K562 (cell line): ENCODE measurements around the gene LOXL3. TPM values are rescaled to one million over a fixed set of nuclear protein-coding genes. Genes with fewer than 3 reads are reported as not detected.

Experiments
- ARHGAP35 ChIP-seq: fragments of 450-650 bp; IDR thresholded peaks from 2 replicates; pipeline ENCODE4 v1.6.1; 2018; ENCODE audit not compliant: partially characterized antibody
- GATA2 ChIP-seq: sonication (generic); formaldehyde crosslinking; IDR thresholded peaks from 2 replicates; pipeline ENCODE4 v1.4.0; 2020; ENCODE audit warnings: mild to moderate bottlenecking, missing genetic modification reagents
- GMEB1 ChIP-seq: fragments of 250-450 bp; sonication (Bioruptor Pico); IDR thresholded peaks from 2 replicates; pipeline ENCODE4 v1.4.0; 2020; ENCODE audit warnings: mild to moderate bottlenecking
- NCOA6 ChIP-seq: fragments of 450-650 bp; IDR thresholded peaks from 2 replicates; pipeline ENCODE4 v1.6.1; 2017; ENCODE audit warnings: mild to moderate bottlenecking
- NFRKB ChIP-seq: fragments of 450-650 bp; IDR thresholded peaks from 2 replicates; pipeline ENCODE4 v1.6.1; 2016; ENCODE audit warnings: low read depth
- POLR2G ChIP-seq: fragments of 200-400 bp; formaldehyde crosslinking; IDR thresholded peaks from 2 replicates; pipeline ENCODE4 v1.6.1; 2017; ENCODE audit warnings: low read depth, mild to moderate bottlenecking, antibody characterized with exemption, low read length, moderate library complexity
- PRMT5 ChIP-seq: sonication (generic); formaldehyde crosslinking; IDR thresholded peaks from 2 replicates; pipeline ENCODE4 v1.5.0; 2020; ENCODE audit warnings: missing genetic modification reagents
- RERE ChIP-seq: sonication (generic); formaldehyde crosslinking; IDR thresholded peaks from 2 replicates; pipeline ENCODE4 v1.8.0; 2023; ENCODE audit warnings: missing genetic modification reagents, mild to moderate bottlenecking, borderline replicate concordance
- SMAD3 ChIP-seq: fragments of 450-650 bp; formaldehyde crosslinking; conservative IDR thresholded peaks from 2 replicates; pipeline ENCODE4 v1.4.0; 2020; ENCODE audit warnings: mild to moderate bottlenecking
- TEAD4 ChIP-seq, 2 experiments: sonication (generic) in 1 of 2; formaldehyde crosslinking in 1 of 2; IDR thresholded peaks; 2 replicates each; pipeline versions ENCODE4 v1.6.1 to v1.8.0; 2012 to 2022; ENCODE audit warnings: borderline replicate concordance in 1 of 2, inconsistent platforms in 1 of 2, low read length in 1 of 2, mild to moderate bottlenecking in 1 of 2, missing genetic modification reagents in 1 of 2
- ZEB2 ChIP-seq: fragments of 450-650 bp; IDR thresholded peaks from 2 replicates; pipeline ENCODE4 v1.6.1; 2016
- ZNF12 ChIP-seq: sonication (generic); formaldehyde crosslinking; IDR thresholded peaks from 2 replicates; pipeline ENCODE4 v1.4.0; 2020; ENCODE audit warnings: mild to moderate bottlenecking, missing genetic modification reagents
- ZNF780A ChIP-seq: fragments of 250-450 bp; sonication (Bioruptor Pico); IDR thresholded peaks from 2 replicates; pipeline ENCODE4 v1.5.0; 2021; ENCODE audit warnings: mild to moderate bottlenecking
- polyA plus RNA-seq, 8 experiments: library from polyadenylated mRNA; depleted of rRNA in 4 of 8; stranded (reverse) in 5 of 8; unstranded in 3 of 8; fragments of >200 nt; fragmentation: Nextera tagmentation in 2 of 8; fragmentation: Illumina TruSeq in 1 of 8; extraction: Ambion mirVana in 2 of 8; extraction: Trizol in 1 of 8; gene quantifications; 2 replicates each; pipeline versions ENCODE4 v1.2.1 to v1.2.3, GENCODE V29; 2011 to 2014; ENCODE audit warnings: inconsistent platforms in 1 of 8, missing spikeins in 1 of 8
- total RNA-seq, 7 experiments: library from RNA; depleted of rRNA in 6 of 7; stranded (reverse); fragments of >200 nt in 6 of 7; fragmentation: Illumina TruSeq in 2 of 7; extraction: Trizol in 2 of 7; gene quantifications; 2 replicates each; pipeline versions ENCODE4 v1.2.1 to v1.2.3, GENCODE V29; 2011 to 2021; ENCODE audit warnings: low replicate concordance in 1 of 7
- TF ChIP-seq, protein P1 (sequence below): fragments of 450-650 bp; IDR thresholded peaks from 2 replicates; pipeline ENCODE4 v1.7.0; 2016; ENCODE audit warnings: borderline replicate concordance
- TF ChIP-seq, protein P2 (sequence below): fragments of 250-450 bp; sonication (Bioruptor Pico); IDR thresholded peaks from 2 replicates; pipeline ENCODE4 v1.5.0; 2020; ENCODE audit warnings: mild to moderate bottlenecking, borderline replicate concordance
- TF ChIP-seq, protein P3 (sequence below): sonication (generic); formaldehyde crosslinking; IDR thresholded peaks from 2 replicates; pipeline ENCODE4 v1.9.0; 2022; ENCODE audit warnings: mild to moderate bottlenecking, missing genetic modification reagents

The LOXL3 gene
- total and polyA plus RNA-seq, 9 of the 15 experiments (the other 6 are each of a cell fraction or from before 2014, with no cell fraction given): 0.22 to 0.99 (median 0.31) TPM

DNA sequence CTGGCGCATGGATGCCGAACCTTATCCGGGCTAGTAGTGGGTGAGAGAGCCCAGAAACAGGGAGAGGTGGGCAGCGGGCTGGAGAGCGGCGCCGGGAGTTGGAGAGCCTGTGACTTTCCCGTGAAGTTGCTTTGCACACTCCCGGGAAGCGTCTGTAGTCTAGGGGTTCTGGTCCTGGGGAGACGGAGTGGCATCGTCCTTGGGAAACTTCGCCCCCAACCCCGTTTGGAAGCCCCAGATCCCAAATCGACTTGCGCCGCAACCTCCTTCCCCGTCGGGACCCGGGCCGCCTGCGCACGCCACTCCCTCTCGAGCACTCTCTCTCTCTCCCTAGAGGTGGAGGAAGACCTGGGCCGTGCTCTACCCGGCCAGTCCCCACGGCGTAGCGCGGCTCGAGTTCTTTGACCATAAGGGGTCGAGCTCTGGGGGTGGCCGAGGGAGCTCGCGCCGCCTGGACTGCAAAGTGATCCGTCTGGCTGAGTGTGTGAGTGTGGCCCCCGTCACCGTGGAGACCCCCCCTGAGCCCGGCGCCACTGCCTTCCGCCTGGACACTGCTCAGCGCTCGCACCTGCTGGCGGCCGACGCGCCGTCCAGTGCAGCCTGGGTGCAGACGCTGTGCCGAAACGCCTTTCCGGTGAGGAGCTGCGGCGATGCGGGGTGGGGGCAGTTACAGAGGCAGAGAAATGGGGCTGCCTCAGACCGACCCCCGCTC lies 1.2 kb upstream of the LOXL3 start (continued):
- TF ChIP-seq NFRKB: 0 out of 2 replicates have a peak, but pooled peaks have one; percentile 49
- TF ChIP-seq ZNF780A (CRISPR knock-in tag): no peak
- TF ChIP-seq SMAD3 (CRISPR knock-in tag): no peak
- TF ChIP-seq TEAD4 (IDR thresholded peaks at IDR 0.05; ENCODE audit: low read length): no peak
- no peak for TF ChIP-seq TEAD4 (CRISPR knock-in tag; IDR thresholded peaks at IDR 0.05; ENCODE audit: borderline replicate concordance)
- no peak for TF ChIP-seq ZEB2
- TF ChIP-seq, protein P1, sequence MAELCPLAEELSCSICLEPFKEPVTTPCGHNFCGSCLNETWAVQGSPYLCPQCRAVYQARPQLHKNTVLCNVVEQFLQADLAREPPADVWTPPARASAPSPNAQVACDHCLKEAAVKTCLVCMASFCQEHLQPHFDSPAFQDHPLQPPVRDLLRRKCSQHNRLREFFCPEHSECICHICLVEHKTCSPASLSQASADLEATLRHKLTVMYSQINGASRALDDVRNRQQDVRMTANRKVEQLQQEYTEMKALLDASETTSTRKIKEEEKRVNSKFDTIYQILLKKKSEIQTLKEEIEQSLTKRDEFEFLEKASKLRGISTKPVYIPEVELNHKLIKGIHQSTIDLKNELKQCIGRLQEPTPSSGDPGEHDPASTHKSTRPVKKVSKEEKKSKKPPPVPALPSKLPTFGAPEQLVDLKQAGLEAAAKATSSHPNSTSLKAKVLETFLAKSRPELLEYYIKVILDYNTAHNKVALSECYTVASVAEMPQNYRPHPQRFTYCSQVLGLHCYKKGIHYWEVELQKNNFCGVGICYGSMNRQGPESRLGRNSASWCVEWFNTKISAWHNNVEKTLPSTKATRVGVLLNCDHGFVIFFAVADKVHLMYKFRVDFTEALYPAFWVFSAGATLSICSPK: no peak
- 0 out of 2 replicates have a peak, but pooled peaks have one; percentile 1 for TF ChIP-seq RERE (CRISPR knock-in tag)
- TF ChIP-seq ZNF12 (CRISPR knock-in tag): no peak
- TF ChIP-seq GMEB1: no peak
- TF ChIP-seq, protein P2, sequence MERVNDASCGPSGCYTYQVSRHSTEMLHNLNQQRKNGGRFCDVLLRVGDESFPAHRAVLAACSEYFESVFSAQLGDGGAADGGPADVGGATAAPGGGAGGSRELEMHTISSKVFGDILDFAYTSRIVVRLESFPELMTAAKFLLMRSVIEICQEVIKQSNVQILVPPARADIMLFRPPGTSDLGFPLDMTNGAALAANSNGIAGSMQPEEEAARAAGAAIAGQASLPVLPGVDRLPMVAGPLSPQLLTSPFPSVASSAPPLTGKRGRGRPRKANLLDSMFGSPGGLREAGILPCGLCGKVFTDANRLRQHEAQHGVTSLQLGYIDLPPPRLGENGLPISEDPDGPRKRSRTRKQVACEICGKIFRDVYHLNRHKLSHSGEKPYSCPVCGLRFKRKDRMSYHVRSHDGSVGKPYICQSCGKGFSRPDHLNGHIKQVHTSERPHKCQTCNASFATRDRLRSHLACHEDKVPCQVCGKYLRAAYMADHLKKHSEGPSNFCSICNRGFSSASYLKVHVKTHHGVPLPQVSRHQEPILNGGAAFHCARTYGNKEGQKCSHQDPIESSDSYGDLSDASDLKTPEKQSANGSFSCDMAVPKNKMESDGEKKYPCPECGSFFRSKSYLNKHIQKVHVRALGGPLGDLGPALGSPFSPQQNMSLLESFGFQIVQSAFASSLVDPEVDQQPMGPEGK: no peak
- TF ChIP-seq POLR2G: peak; percentile 74
- no peak for TF ChIP-seq PRMT5
- TF ChIP-seq ARHGAP35: no peak
- no peak for TF ChIP-seq GATA2 (CRISPR knock-in tag)
- TF ChIP-seq NCOA6: peak; percentile 14
- TF ChIP-seq, protein P3, sequence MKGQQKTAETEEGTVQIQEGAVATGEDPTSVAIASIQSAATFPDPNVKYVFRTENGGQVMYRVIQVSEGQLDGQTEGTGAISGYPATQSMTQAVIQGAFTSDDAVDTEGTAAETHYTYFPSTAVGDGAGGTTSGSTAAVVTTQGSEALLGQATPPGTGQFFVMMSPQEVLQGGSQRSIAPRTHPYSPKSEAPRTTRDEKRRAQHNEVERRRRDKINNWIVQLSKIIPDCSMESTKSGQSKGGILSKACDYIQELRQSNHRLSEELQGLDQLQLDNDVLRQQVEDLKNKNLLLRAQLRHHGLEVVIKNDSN: no peak
